A549 (cell line): Measurements from ENCODE around the gene DOK1. TPM values are rescaled to one million over a fixed set of nuclear protein-coding genes. Genes with fewer than 3 reads are reported as not detected.
A peak's percentile ranks its signal among the peaks of the same experiment; 100 is the strongest.

Experiments used
- ATOH8 ChIP-seq: fragments of 250-450 bp; sonication (Bioruptor Pico); IDR thresholded peaks from 2 replicates; pipeline ENCODE4 v1.5.0; 2020; ENCODE audit warnings: low read depth, mild to moderate bottlenecking, moderate library complexity
- BHLHE40 ChIP-seq: IDR thresholded peaks from 2 replicates; pipeline ENCODE4 v1.6.1; 2012; ENCODE audit warnings: low read depth, low read length, inconsistent platforms
- CBX2 ChIP-seq: fragments of 200-600 bp; sonication (generic); IDR thresholded peaks from 2 replicates; pipeline ENCODE4 v1.6.1; 2016; ENCODE audit warnings: low read depth, mild to moderate bottlenecking, borderline replicate concordance
- CBX8 ChIP-seq: fragments of 200-600 bp; sonication (generic); IDR thresholded peaks from 2 replicates; pipeline ENCODE4 v1.6.1; 2016
- CHD4 ChIP-seq: fragments of 200-600 bp; sonication (generic); IDR thresholded peaks from 2 replicates; pipeline ENCODE4 v1.6.1; 2016; ENCODE audit warnings: antibody characterized with exemption, mild to moderate bottlenecking, borderline replicate concordance
- EHMT2 ChIP-seq: fragments of 200-600 bp; sonication (generic); IDR thresholded peaks from 2 replicates; pipeline ENCODE4 v1.6.1; 2016; ENCODE audit warnings: antibody characterized with exemption, low read depth, mild to moderate bottlenecking, moderate library complexity
- GATA3 ChIP-seq: IDR thresholded peaks from 2 replicates; pipeline ENCODE4 v1.6.1; 2012; ENCODE audit warnings: borderline replicate concordance
- HDAC2 ChIP-seq: fragments of 200-600 bp; sonication (generic); IDR thresholded peaks from 2 replicates; pipeline ENCODE4 v1.6.1; 2016
- HEYL ChIP-seq: fragments of 250-450 bp; sonication (Bioruptor Pico); IDR thresholded peaks from 2 replicates; pipeline ENCODE4 v1.8.0; 2021; ENCODE audit warnings: mild to moderate bottlenecking, moderate library complexity
- HMGXB4 ChIP-seq: fragments of 250-450 bp; sonication (Bioruptor Pico); IDR thresholded peaks from 2 replicates; pipeline ENCODE4 v1.5.0; 2021; ENCODE audit warnings: mild to moderate bottlenecking, moderate library complexity, borderline replicate concordance
- JUN ChIP-seq, 2 experiments: fragments of >200 bp; sonication (Bioruptor Twin); formaldehyde crosslinking; IDR thresholded peaks; 2 replicates in 1 of 2; 3 replicates in 1 of 2; pipeline ENCODE4 v1.6.1; 2016 to 2017
- JUNB ChIP-seq: fragments of >200 bp; sonication (Bioruptor Twin); formaldehyde crosslinking; IDR thresholded peaks from 2 replicates; pipeline ENCODE4 v1.6.1; 2016
- KDM1A ChIP-seq: fragments of 200-600 bp; sonication (generic); IDR thresholded peaks from 2 replicates; pipeline ENCODE4 v1.6.1; 2016; ENCODE audit warnings: low read depth, mild to moderate bottlenecking
- MAFK ChIP-seq: fragments of 450-650 bp; IDR thresholded peaks from 2 replicates; pipeline ENCODE4 v1.6.1; 2014; ENCODE audit not compliant: partially characterized antibody
- MYC ChIP-seq: IDR thresholded peaks from 2 replicates; pipeline ENCODE4 v1.6.1; 2012; ENCODE audit warnings: mild to moderate bottlenecking, inconsistent platforms, low read length, improper control_type of control experiment, borderline replicate concordance
- NPAS2 ChIP-seq: fragments of 250-450 bp; sonication (Bioruptor Pico); IDR thresholded peaks from 2 replicates; pipeline ENCODE4 v1.8.0; 2022; ENCODE audit warnings: mild to moderate bottlenecking, moderate library complexity, borderline replicate concordance
- PBX3 ChIP-seq: IDR thresholded peaks from 2 replicates; pipeline ENCODE4 v1.6.1; 2012
- PHF8 ChIP-seq: fragments of 200-600 bp; sonication (generic); IDR thresholded peaks from 2 replicates; pipeline ENCODE4 v1.6.1; 2016; ENCODE audit warnings: low read depth, mild to moderate bottlenecking, antibody characterized with exemption, moderate library complexity, borderline replicate concordance
- POLR2A ChIP-seq: IDR thresholded peaks from 2 replicates; pipeline ENCODE4 v1.6.1; 2012; ENCODE audit warnings: mild to moderate bottlenecking, low read length
- RAD21 ChIP-seq, 2 experiments: fragments of >200 bp in 1 of 2; sonication (Bioruptor Twin) in 1 of 2; formaldehyde crosslinking in 1 of 2; IDR thresholded peaks in 1 of 2; conservative IDR thresholded peaks in 1 of 2; 2 replicates in 1 of 2; 3 replicates in 1 of 2; pipeline ENCODE4 v1.6.1; 2012 to 2018; ENCODE audit warnings: inconsistent platforms in 1 of 2
- RCOR1 ChIP-seq: fragments of 150-350 bp; IDR thresholded peaks from 2 replicates; pipeline ENCODE4 v1.6.1; 2014; ENCODE audit warnings: antibody characterized with exemption, low read length, low read depth
- RFX5 ChIP-seq: fragments of 450-650 bp; IDR thresholded peaks from 2 replicates; pipeline ENCODE4 v1.7.1; 2014; ENCODE audit warnings: antibody characterized with exemption, mild to moderate bottlenecking, moderate library complexity
- RNF2 ChIP-seq: fragments of 200-600 bp; sonication (generic); IDR thresholded peaks from 2 replicates; pipeline ENCODE4 v1.6.1; 2016; ENCODE audit warnings: low read depth, mild to moderate bottlenecking, antibody characterized with exemption, moderate library complexity, borderline replicate concordance
- TP53 ChIP-seq: fragments of 250-450 bp; sonication (Bioruptor Pico); IDR thresholded peaks from 2 replicates; pipeline ENCODE4 v1.5.0; 2021; ENCODE audit warnings: mild to moderate bottlenecking, moderate library complexity
- ZSCAN20 ChIP-seq: fragments of 250-450 bp; sonication (Bioruptor Pico); IDR thresholded peaks from 2 replicates; pipeline ENCODE4 v1.8.0; 2022; ENCODE audit warnings: mild to moderate bottlenecking, moderate library complexity
- polyA plus RNA-seq, 4 experiments: library from polyadenylated mRNA; depleted of rRNA in 3 of 4; stranded (reverse); fragments of >200 nt; fragmentation: RNase III in 1 of 4; extraction: RNeasy Plus Mini Kit Qiagen cat#74134 plus additional on column Dnase treatment in 1 of 4; gene quantifications; 2 replicates in 3 of 4; 3 replicates in 1 of 4; pipeline ENCODE4 v1.2.3, GENCODE V29; 2011 to 2017
- TF ChIP-seq, protein P1 (sequence below): fragments of 200-600 bp; sonication (generic); IDR thresholded peaks from 2 replicates; pipeline ENCODE4 v1.6.1; 2016; ENCODE audit warnings: antibody characterized with exemption, mild to moderate bottlenecking, moderate library complexity
- TF ChIP-seq, protein P2 (sequence below): fragments of 450-650 bp; IDR thresholded peaks from 2 replicates; pipeline ENCODE4 v1.6.1; 2014; ENCODE audit warnings: antibody characterized with exemption
- TF ChIP-seq, protein P3 (sequence below): fragments of 150-350 bp; IDR thresholded peaks from 2 replicates; pipeline ENCODE4 v1.6.1; 2014; ENCODE audit warnings: low read depth, mild to moderate bottlenecking, low read length
- TF ChIP-seq, protein P4 (sequence below): IDR thresholded peaks from 2 replicates; pipeline ENCODE4 v1.6.1; 2012

The DOK1 gene
- polyA plus RNA-seq, 2 of the 4 experiments (the other 2 are of a cell fraction) = 4.0 to 5.0 TPM

DNA sequence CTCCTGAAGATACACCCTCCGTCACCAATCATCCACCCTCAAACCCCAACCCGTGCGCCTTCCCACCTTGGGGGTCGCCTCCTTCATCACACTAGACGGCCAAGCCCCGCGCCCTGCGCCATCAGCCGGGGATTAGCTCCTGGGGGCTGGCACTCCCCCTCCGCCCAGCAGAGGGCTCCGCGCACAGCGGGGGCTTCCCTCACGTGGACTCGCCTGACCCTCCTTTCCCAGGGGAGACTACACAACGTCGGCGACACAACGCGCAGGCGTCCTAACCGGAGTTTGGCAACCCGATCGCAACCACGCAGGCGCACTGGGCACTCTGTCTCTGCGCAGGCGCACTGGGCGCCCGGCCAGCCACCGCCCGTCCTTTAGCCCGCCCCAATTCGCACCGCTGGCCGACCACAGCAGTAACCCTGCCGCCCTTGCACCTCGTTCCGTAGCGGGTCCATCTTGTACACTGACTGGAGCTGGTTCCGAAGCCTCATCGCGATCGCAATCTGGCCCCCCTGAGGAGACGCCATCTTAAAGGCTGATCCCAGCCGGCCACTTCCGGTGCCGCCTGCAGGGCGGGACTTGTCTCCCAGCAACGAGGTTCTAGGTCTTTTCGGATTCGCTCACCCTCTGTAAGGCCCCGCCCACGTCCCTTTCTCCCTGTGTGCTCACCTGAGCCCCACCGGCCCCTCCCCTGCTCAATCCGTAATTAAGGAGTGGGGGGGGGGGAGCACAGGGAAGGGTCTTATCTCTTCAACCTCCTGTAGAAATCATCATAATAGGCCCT lies 47.2 kb upstream of the DOK1 start, which contains the start of gene PCGF1 (continued):
- TF ChIP-seq PBX3 (no peak), PHF8 (peak; percentile 89), MAFK (no peak), CBX2 (no peak), GATA3 (0 out of 2 replicates have a peak, but pooled peaks have one; percentile 39), RAD21 (conservative IDR thresholded peaks at IDR 0.05 in 1 of 2, IDR thresholded peaks at IDR 0.05 in 1 of 2) (peak in 1 of 2 experiments; percentile 40; a peak in 2 of 5 replicates), RFX5 (no peak), NPAS2 (CRISPR knock-in tag) (peak; percentile 95), CHD4 (no peak), TP53 (CRISPR knock-in tag) (no peak), KDM1A (no peak), CBX8 (no peak), JUN (IDR thresholded peaks at IDR 0.05) (peak in 1 of 2 experiments; percentile 57; a peak in 2 of 5 replicates), ATOH8 (no peak), ZSCAN20 (CRISPR knock-in tag) (no peak), MYC (peak; percentile 42; the same call in 1 of the 2 replicates), POLR2A (peak; percentile 77), HDAC2 (no peak), RCOR1 (no peak), RNF2 (no peak), HEYL (CRISPR knock-in tag) (no peak), HMGXB4 (CRISPR knock-in tag) (no peak), BHLHE40 (0 out of 2 replicates have a peak, but pooled peaks have one; percentile 16), EHMT2 (no peak), JUNB (no peak)
- TF ChIP-seq, protein P1, sequence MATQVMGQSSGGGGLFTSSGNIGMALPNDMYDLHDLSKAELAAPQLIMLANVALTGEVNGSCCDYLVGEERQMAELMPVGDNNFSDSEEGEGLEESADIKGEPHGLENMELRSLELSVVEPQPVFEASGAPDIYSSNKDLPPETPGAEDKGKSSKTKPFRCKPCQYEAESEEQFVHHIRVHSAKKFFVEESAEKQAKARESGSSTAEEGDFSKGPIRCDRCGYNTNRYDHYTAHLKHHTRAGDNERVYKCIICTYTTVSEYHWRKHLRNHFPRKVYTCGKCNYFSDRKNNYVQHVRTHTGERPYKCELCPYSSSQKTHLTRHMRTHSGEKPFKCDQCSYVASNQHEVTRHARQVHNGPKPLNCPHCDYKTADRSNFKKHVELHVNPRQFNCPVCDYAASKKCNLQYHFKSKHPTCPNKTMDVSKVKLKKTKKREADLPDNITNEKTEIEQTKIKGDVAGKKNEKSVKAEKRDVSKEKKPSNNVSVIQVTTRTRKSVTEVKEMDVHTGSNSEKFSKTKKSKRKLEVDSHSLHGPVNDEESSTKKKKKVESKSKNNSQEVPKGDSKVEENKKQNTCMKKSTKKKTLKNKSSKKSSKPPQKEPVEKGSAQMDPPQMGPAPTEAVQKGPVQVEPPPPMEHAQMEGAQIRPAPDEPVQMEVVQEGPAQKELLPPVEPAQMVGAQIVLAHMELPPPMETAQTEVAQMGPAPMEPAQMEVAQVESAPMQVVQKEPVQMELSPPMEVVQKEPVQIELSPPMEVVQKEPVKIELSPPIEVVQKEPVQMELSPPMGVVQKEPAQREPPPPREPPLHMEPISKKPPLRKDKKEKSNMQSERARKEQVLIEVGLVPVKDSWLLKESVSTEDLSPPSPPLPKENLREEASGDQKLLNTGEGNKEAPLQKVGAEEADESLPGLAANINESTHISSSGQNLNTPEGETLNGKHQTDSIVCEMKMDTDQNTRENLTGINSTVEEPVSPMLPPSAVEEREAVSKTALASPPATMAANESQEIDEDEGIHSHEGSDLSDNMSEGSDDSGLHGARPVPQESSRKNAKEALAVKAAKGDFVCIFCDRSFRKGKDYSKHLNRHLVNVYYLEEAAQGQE = no peak
- TF ChIP-seq, protein P2, sequence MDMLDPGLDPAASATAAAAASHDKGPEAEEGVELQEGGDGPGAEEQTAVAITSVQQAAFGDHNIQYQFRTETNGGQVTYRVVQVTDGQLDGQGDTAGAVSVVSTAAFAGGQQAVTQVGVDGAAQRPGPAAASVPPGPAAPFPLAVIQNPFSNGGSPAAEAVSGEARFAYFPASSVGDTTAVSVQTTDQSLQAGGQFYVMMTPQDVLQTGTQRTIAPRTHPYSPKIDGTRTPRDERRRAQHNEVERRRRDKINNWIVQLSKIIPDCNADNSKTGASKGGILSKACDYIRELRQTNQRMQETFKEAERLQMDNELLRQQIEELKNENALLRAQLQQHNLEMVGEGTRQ = peak; percentile 77
- TF ChIP-seq, protein P3, sequence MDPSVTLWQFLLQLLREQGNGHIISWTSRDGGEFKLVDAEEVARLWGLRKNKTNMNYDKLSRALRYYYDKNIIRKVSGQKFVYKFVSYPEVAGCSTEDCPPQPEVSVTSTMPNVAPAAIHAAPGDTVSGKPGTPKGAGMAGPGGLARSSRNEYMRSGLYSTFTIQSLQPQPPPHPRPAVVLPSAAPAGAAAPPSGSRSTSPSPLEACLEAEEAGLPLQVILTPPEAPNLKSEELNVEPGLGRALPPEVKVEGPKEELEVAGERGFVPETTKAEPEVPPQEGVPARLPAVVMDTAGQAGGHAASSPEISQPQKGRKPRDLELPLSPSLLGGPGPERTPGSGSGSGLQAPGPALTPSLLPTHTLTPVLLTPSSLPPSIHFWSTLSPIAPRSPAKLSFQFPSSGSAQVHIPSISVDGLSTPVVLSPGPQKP = 0 out of 2 replicates have a peak, but pooled peaks have one; percentile 27
- TF ChIP-seq, protein P4, sequence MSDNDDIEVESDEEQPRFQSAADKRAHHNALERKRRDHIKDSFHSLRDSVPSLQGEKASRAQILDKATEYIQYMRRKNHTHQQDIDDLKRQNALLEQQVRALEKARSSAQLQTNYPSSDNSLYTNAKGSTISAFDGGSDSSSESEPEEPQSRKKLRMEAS = peak; percentile 87
